Stimulated activated naive CD8-positive, alpha-beta T cell treated with anti-CD3 and anti-CD28 coated beads, Interleukin-15, Interleukin-2, amounts not matched to agents 100 U/mL and 50 U/mL, for 24 hours (primary cell): ENCODE measurements around the gene PRCC.

Source experiments
- ATAC-seq: fragments of 150-1000 bp; cut with Tn5 transposase; one replicate; pipeline ENCODE4 v1.10.0; 2021
- DNase-seq: peaks from one replicate; pipeline ENCODE4 v3.0.0; 2021

PRCC gene

GRCh38 chr1:156841295-156841855, 74.0 kb downstream of the PRCC start:
- DNase-seq (no peak), ATAC-seq (no peak)

- DNase-seq = no peak
Observed at GRCh38 chr1:156842618-156843300, 75.4 kb downstream of the PRCC start.

GRCh38 chr1:156844102-156844501, 76.8 kb downstream of the PRCC start:
- no peak for ATAC-seq
- DNase-seq = no peak

More at GRCh38 chr1:156842618-156843300, 75.4 kb downstream of the PRCC start:
- no peak for ATAC-seq

GRCh38 chr1:156844638-156845037, 77.3 kb downstream of the PRCC start:
- ATAC-seq (no peak), DNase-seq (no peak)

- ATAC-seq = peak; percentile 26
- peak; percentile 41 for DNase-seq
Observed at GRCh38 chr1:156845055-156845952, 78.0 kb downstream of the PRCC start.

- DNase-seq = no peak
Observed at GRCh38 chr1:156845953-156846545, 78.7 kb downstream of the PRCC start.

GRCh38 chr1:156846643-156847042, 79.3 kb downstream of the PRCC start:
- DNase-seq = no peak
- ATAC-seq = no peak

More at GRCh38 chr1:156845953-156846545, 78.7 kb downstream of the PRCC start:
- ATAC-seq = no peak

GRCh38 chr1:156847591-156848460, 80.5 kb downstream of the PRCC start:
- DNase-seq (no peak), ATAC-seq (no peak)

- peak; percentile 77 for DNase-seq
- peak; percentile 58 for ATAC-seq
Observed at GRCh38 chr1:156848461-156849150, 81.3 kb downstream of the PRCC start.

- ATAC-seq (no peak), DNase-seq (no peak)
Observed at GRCh38 chr1:156849151-156849496, 81.8 kb downstream of the PRCC start.
